Activated CD8-positive, alpha-beta memory T cell treated with anti-CD3 and anti-CD28 coated beads, Interleukin-2, amount 50 U/mL, for 4 hours (primary cell): ENCODE results near the gene COPS6.

Experiments used
- DNase-seq: peaks from one replicate; pipeline ENCODE4 v3.0.0-alpha.2; 2020

Gene COPS6

DNA sequence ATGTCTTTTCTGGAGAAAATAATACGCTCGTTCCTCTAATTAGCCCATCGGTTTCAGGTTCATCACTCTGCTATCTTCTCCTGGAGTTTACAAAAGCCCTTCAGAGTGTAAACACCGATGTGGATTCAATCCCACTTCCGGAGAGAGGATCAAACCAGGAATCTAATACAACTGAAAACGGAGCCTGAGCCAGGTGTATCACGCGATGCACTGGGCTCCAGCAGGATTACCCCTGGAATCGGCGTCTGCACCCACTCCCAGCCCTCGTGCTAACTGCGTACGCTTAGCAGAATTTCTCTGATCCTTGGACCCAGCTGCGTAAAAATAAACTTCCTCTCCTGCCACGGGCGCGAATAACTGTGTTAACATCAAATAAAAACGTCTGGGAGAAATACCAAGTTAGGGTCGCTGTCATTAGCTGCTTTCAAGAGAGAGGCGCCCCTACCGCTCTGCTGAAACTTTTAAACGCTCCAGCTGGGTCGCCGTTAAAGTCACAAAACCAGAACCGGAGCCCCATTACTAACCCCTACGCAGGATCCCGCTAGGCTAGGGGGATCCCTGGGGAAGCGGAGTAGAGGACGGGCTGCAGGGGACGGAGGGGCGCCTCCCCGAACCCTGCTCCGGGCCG lies 7.7 kb upstream of the COPS6 start:
- no peak for DNase-seq

DNA sequence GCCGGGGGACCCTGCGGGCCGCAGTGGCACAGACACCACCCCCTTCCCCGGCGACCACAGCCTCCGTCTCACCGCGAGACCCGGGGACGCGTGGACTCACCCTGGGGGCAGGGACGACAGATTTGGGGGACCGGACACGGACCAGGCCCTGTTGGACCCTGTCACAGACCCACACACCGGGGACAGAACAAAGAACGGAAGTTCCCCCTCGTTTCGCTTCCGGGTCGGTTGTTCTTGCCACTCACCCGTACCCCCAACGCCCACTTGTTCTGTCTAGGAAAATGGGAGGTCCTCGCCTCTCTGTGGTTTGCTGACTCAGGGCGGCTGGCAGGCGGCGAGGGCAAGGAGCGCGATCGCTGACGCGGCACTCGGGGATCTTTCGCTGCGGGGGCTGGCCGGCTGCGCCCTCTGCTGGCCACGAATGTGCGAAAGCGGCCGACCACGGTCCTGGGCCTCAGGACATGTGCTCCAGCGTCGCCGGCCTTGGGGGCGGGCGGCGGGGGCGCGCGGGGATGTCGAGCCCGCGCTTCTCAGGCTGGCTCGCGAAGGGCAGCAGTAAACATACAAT lies 7.2 kb upstream of the COPS6 start, which contains the start of gene ZNF3:
TSS of gene ZNF3 (minus strand) at position 189 of the 568 bp plus-strand sequence. CDS start 4,366 bp downstream, outside the sequence.
- peak; percentile 97 for DNase-seq

DNA sequence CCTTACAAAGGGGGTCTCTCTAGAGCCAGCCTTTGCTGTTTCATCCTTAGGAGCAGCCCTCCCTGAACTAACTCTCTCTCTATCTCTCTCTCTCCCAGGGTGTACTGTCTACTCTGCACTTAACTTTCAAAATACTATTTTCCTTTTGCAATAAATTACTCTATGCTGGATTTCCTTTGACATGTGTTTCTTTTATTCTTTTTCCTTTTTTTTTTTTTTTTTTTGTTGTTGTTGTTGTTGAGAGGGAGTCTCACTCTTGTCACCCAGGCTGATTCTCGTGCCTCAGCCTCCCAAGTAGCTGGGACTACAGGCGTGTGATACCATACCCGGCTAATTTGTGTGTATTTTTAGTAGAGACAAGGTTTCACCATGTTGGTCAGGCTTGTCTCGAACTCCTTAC lies 5.8 kb upstream of the COPS6 start:
- DNase-seq, result no peak

DNA sequence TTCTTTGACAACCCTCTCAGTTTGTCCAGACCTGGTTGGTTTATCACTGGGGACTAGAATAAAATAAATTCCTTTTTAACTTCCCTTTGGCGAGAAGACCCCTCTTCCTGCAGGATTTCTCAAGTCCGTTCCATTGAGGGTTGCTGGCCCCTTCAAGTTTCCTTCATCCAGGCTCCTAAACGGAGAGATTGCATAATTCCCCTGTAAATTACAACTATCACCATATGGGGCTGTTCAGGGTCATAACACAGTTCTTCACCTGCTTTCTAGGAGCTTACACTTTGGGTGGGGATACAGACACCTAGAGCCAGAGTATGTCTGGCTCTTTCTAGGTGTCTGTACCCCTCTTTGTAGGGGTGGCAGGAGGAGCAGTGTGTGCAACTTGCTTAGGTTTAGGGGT lies 3.3 kb upstream of the COPS6 start:
- no peak for DNase-seq

DNA sequence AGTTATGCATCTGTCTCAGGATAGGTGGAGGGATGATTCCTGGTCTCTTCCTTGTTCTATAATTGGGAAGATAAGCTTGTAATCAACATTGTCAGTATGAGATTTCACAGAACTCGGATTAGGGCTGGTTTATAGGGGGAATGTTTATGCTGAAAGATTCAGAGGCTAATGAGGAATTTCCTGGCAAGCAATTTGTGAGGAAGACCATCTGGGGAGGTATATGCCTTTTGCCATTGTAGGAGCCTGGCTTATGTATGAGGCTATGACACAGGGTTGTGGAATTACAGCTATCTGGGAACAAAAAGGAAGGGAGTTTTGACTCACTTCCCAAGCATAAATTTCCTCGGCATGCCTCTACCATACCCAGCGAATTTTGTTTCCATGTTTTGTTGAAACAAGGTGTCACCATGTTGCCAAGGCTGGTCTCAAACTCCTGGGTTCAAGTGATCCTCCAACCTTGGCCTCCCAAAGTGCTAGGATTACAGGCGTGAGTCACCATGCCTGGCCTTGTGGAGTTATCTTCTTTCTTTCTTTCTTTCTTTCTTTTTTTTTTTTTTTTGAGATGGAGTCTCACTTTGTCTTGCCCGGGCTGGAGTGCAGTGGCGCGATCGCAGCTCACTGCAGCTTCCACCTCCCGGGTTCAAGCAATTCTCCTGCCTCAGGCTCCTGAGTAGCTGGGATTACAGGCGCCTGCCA lies 1.6 kb upstream of the COPS6 start:
- DNase-seq, result no peak

DNA sequence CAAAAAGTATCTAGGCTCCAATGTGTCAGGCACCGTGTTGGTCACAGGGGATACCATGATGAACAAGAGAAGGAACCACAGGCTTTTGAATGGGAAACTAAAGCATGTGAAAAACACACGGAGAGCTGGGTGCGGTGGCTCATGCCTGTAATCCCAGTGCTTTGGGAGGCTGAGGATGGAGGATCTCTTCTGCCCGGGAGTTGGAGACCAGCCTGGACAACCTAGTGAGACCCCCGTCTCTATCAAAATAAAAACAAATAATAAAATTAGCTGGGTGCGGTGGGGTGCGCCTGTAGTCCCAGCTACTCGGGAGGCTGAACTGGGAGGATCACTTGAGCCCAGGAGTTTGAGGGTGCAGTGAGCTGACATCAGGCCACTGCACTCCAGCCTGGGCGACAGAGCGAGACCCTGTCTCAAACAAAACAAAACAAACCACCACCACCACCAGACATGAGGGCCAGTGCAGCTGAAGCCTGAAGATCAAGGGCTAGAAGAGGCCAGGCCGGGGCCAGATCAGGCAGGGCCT lies 611 bp upstream of the COPS6 start:
- DNase-seq, result no peak

DNA sequence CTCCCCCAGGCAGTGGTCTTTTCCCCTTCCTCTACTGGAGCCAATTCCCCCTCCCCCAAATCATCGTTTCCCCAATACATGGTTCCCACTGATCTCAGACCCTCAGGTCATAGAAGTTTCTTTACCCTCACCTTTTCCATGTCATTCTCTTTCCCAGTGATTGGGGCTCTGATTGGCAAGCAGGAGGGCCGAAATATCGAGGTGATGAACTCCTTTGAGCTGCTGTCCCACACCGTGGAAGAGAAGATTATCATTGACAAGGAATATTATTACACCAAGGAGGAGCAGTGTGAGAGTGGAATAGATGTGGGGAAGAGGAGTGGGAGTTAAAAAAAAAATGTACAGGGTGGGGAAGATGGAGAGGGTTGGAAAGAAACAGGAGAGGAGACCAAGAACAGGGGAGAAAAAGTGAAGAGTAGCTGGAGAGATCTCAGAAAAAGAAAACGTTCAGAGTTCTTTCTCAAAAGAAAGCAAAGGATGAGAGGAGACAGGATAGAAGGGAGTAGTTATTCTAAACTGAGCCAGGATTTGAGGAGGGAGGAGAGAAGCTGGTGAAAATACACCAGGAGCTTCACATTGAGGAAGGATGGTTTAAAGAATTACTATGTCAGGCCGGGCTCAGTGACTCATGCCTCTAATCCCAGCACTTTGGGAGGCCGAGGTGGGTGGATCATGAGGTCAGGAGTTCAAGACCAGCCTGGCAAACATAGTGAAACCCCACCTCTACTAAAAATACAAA lies 858 bp downstream of the COPS6 start:
- no peak for DNase-seq

DNA sequence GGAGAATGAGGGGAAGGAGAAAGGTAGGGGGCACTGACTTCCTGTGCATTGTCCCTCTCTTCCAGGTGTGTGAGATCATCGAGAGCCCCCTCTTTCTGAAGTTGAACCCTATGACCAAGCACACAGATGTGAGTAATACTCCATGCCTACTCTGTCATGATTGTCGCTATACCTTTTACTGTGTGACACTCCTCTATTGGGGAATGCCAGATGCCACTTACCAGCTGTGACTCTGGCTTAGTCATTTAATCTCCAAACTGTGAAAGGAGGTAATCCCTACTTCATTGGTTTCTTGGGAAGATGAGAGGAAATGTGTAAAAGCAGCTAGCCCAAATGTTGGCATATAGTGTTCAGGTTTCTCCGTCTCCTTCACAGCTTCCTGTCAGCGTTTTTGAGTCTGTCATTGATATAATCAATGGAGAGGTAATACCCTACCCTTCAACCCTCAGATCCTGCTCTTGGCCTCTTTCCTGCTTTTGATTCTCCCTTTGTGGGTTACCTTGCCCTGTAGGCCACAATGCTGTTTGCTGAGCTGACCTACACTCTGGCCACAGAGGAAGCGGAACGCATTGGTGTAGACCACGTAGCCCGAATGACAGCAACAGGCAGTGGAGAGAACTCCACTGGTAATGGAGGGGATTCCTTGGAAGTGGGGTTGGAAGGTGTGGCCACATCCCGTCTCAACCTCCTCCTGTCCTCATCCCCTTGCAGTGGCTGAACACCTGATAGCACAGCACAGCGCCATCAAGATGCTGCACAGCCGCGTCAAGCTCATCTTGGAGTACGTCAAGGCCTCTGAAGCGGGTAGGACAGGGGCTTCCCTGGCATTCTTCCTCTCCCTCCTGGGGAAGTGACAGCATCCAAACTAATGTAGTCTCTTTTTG lies 2.0 kb downstream of the COPS6 start:
- DNase-seq, result no peak

DNA sequence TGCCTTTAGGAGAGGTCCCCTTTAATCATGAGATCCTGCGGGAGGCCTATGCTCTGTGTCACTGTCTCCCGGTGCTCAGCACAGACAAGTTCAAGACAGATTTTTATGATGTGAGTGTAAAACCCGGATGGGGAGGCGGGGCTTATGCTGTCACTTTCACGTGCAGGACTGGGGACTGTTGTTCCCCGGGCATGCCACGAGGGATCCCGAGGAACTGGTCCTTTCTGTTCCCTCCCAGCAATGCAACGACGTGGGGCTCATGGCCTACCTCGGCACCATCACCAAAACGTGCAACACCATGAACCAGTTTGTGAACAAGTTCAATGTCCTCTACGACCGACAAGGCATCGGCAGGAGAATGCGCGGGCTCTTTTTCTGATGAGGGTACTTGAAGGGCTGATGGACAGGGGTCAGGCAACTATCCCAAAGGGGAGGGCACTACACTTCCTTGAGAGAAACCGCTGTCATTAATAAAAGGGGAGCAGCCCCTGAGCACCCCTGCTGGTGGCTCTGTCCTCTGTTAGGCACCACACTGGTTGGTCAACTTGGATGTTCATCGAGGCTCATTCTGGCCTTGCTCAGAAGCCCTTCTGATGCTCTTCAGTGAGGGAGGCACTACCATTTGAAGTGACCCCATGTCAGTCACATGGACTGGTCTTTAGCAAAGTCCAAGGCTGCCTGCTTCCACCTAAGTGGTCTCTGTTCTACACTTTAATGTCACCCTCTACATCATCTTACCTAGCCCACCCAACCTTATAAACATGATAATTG lies 2.8 kb downstream of the COPS6 start:
- DNase-seq, result no peak

DNA sequence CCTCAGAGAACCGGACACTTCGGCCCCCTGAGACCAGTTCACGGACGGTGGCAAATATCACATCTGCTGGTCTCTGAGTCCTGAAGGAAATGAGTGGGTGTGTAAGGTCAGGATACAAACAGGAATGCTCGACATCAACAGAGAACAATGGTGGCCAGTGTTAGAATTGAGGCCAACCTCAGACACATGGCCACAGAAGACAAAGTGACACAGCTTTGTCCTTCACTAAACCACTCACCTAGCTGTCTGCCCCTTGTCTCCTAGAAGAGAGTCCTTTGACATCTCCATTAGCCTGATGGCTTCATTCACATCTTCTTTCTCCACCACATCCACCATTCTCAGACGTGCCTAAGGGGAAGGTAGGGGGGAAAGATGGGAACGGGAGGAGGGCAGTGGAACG lies 4.3 kb downstream of the COPS6 start:
- DNase-seq, result no peak

DNA sequence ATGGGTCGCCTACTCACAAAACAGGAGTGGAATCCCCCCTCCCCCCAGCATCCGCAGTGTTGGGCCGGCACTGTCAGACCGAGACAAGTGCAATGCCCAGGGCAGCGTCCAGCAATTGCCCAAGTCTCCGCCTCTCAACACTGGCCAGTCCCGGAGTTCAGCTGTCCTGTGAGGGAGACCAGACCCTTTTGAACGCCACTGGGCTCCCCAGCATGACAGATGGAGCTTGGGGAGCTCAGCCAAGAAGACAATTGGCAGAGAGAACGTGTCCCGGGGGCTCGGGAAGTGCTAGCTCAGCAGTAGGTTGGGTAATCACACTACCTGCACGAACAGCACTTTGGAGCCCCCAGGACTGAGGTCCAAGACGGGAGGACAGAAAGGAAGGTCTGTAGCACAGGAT lies 4.7 kb downstream of the COPS6 start:
- DNase-seq, result no peak

DNA sequence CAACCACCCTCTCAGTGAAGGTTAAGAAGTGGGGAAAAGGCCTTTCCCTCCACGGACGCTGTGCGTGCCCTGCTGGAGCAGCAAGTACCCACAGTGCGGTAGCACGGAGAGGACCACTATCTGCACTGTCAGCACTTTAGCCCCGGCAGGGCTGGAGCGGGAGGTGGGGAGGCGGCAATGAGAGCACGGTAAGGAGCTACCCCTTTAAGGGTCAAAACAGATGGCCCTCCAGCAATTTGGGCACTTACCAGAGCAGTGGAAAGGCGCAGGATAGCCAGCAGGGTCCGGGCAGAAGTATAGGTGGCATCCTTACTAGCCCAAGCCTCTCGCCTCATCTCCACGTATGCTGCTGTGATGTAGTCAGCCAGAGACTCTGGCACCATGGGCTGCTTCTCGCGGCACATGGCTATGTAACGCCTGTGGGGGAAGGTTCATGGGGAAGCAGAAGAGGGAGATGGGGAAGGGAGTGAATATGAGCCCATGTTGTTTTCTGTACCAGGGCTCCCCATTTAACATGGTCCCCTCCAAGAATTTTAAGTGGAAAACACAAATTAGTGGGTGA lies 5.2 kb downstream of the COPS6 start:
- DNase-seq, result no peak

DNA sequence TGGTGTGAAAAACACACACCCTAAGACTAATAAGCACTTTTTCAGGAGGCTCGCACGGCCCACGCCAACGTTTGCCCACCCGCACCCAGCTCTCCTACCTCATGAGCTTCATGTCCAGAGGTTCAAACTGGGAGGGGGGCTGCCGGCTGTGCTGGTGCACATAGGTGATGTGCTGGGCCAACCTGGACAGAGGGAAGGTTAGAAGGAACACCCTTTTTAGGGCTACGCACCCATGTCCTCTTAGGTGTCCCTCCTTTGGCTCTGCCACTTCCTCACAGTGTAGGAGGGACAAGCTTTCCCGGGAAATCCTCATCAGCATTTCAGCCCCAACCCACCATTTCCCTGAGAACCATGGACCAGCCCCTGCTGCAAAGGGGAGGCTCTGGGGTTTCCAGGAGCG lies 6.5 kb downstream of the COPS6 start:
- no peak for DNase-seq

DNA sequence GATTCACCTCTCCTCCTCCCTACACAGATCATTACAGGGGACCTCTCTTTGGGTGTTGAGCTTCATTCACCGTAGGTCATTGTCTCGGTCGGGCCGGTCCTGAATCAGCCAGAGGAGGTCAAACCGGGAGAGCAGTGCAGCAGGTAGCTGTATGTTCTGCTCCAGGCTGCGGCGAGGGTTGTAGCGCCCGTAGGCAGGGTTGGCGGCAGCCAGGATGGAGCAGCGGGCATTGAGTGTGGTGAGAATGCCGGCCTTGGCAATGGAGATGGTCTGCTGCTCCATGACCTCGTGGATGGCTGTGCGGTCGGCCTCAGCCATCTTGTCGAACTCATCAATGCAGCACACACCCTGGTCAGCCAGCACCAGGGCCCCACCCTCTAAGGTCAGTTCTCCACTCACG lies 6.9 kb downstream of the COPS6 start:
- no peak for DNase-seq

DNA sequence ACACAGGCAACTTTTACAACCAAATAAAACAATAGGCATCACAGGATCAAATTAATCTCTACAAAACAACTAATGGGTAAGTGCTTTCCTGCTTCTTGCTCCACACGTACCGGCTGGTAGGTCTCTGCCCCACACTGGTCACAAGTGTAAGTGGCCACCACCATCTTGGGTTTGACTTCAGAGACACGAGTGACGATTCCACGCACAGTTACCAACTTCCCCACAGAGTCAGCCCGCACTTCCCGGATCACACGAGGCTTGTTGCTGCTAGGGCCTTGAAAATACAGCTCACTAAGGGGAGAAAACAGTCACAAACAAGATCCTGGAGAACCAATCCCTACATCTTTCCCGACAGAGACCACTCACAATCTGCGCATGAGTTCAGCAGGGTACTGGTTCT lies 10.1 kb downstream of the COPS6 start:
- DNase-seq, result no peak

DNA sequence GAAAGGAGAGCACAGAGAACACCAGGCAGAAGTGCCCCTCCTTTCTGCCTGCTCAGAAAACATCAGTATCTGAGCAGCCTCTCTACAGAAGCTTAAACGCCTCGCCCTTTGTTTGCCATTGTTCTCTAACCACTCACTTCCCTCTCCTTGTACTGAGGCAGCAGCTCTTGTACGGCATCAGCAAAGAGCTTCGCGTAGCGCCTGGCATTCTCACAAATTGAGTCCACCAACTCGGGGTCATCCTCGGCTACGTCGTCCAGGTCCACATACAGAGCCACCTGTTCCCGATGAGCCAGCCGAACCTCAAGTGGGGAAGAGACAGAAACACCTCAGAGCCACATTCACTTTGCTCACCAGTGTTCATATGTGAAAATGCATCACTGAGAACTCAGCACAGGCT lies 10.7 kb downstream of the COPS6 start:
- no peak for DNase-seq

DNA sequence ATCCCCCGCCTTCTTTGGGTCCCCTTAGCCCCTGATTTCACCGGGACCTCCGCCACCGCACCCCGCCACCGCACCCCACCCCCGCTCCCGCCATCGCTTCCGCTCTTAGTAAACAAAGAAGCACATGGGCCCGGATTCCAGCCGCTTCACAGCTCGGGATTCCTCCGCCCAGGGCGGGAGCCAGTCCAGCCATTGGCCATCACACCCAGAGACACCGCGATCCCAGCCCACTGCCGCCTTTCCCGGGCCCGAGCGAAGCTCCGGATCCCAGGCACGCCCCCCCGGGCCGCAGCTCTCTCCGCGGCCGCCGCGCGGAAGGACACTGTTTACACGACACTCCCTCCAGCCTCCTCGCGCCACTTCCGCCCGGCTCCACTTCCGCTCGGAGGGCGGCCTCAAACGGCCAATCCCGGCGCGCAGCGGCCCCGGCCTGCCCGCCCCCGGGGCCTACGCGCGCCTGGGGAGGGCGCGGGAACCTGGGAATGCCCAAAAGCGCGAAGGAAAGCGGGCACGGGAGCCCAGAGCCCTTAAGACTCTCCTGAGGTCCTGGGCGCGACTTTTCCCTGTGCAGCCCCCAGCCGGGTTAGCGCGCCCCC lies 11.7 kb downstream of the COPS6 start:
- peak; percentile 83 for DNase-seq

DNA sequence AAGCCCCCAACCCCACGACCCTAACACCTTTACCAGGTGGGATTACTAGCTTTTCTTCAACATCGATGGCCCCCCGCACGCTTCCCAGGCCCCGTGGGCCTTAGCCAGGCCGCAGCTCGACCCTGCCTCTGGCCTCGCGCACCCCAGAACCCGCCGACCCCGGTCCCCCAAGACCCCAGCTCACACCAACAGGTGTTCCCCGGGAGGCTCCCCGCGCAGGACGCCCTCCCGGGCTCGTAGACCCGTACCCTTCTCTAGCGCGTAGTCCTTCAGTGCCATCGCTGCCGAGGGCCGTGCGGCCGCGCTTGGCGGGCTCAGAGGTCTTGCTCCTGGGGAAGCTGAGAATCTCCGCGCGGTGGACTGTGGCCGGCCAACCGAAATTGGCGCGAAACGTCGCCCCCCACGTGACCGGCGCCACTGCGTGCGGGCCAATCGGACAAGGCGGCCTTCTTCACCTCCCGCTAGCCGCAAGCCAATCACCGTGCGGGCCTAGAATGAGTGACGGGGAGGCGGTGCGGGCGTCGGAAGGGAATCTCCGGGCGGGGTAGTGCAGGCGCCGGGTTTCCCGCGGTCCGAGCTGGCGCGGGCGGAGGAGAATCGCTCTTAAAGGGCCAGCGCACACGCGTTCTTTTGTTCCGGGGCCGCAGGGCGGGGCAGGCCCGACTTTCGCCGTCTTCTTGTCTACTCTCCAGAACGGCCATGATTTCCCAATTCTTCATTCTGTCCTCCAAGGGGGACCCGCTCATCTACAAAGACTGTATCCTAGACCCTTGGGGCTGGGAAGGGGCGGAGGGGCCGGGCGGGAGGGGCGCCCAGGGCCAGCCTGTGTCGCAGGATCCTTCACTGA lies 12.5 kb downstream of the COPS6 start, which contains the start of the genes AP4M1 and MCM7:
TSS of gene AP4M1 (plus strand) at position 628 of the 847 bp plus-strand sequence. CDS start at position 700, 72 bp downstream.
TSS of gene MCM7 (minus strand) at position 382 of the 847 bp plus-strand sequence. CDS start at position 279, 103 bp downstream.
- peak; percentile 94 for DNase-seq
